D721Med (cell line): ENCODE results near the gene MED12L.

Experiments
- DNase-seq: peaks from one replicate; pipeline ENCODE4 v3.0.0; 2011; ENCODE audit warnings: low spot score; ENCODE audit not compliant: insufficient read length
- FAIRE-seq: peaks from 2 replicates; lab custom pipeline; 2011; peaks lifted over from hg19 to GRCh38; lab: Jason Lieb, UNC
- TF ChIP-seq, protein P1 (sequence below): IDR thresholded peaks from 2 replicates; pipeline ENCODE4 v1.5.1; 2012; ENCODE audit warnings: mild to moderate bottlenecking, control low read depth; ENCODE audit not compliant: insufficient read depth; ENCODE audit errors: missing control alignments

MED12L gene

DNA sequence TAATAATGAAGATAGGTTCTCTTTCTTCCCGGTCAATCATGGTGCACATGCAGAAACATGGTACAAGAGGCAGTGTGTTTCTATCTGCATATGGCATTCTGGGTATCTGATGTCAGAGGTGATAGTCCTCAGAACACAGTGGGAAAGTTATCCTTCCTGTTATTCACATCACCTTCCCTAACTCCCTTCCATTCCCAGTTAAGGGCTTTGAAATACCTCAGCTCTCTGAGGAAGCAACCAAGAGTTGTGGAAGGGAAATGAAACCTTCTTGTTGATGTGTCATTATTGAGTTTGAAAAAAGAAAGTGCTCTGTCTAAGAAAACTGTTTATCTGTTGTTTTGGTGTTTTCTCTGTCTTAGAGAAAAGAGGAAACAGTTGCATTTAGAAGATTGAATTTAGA lies 265.8 kb downstream of the MED12L start:
- TF ChIP-seq, protein P1, sequence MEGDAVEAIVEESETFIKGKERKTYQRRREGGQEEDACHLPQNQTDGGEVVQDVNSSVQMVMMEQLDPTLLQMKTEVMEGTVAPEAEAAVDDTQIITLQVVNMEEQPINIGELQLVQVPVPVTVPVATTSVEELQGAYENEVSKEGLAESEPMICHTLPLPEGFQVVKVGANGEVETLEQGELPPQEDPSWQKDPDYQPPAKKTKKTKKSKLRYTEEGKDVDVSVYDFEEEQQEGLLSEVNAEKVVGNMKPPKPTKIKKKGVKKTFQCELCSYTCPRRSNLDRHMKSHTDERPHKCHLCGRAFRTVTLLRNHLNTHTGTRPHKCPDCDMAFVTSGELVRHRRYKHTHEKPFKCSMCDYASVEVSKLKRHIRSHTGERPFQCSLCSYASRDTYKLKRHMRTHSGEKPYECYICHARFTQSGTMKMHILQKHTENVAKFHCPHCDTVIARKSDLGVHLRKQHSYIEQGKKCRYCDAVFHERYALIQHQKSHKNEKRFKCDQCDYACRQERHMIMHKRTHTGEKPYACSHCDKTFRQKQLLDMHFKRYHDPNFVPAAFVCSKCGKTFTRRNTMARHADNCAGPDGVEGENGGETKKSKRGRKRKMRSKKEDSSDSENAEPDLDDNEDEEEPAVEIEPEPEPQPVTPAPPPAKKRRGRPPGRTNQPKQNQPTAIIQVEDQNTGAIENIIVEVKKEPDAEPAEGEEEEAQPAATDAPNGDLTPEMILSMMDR, result no peak
- FAIRE-seq (no peak), DNase-seq (no peak)

DNA sequence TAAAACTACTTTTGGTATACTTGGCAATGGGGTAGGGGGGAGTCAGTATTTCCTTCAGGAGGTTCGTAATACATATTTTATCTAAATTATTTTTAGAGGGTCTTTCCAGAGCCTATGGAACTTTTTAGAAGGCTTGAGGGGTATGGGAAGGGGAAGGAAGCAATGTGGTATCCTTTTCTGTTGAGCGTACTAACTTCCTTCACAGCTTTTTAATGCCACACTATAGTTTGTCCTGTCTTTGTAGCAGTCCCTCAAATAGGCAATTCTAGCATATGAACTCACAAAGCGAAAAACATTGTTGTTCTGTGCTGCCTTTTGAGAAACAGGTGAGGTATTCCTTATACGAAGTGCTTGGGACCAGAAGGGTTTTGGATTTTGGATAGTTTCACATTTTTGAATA lies 266.2 kb downstream of the MED12L start:
- FAIRE-seq (no peak), DNase-seq (no peak)
- TF ChIP-seq, protein P1, result no peak

DNA sequence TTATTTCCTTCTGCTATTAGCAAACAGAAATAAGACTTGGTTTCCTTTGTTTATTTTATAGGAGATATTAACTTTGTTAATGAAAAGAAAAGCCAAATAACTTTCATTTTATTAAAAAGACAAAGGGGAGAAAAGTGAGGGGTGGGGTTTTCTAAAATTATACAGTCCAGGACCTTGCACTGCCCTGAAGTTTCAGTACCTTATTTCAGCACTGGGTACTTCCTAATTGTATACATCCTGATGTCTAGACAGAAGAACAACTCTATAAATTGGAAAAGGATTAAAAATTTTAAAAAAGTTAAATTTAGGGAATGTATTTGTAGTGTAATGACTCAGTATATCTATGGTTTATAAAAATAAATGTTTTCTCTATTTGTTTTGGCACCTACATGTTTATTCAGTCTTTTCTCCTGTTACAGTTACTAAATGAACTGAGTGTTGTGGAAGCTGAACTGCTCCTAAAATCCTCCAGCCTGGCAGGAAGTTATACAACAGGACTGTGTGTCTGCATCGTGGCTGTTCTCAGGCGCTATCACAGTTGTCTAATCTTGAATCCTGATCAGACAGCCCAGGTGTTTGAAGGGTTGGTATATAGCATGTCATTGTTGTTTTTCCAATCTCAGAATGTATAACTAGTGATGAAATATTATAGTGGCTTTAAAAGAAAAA lies 271.5 kb downstream of the MED12L start:
- no peak for FAIRE-seq
- TF ChIP-seq, protein P1, result no peak
- no peak for DNase-seq

DNA sequence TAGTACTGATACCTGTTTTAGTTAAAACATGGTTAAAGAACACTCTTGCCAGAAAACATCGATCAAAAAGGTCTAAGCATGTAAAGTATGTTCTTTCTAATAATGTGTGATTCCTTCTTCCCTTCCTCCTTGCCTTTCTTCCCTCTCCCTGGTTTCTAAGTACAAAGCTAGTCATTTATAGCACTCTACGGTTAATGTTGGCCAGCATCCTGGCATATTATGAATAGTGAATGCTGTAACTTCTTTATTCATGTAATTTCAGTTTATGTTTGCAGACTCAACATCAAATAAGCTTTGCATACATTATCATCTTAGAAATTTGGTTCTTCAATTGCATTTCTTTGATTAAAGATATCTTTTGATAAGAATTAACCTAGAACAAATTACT lies 272.0 kb downstream of the MED12L start:
- TF ChIP-seq, protein P1, result no peak
- DNase-seq (no peak), FAIRE-seq (no peak)

DNA sequence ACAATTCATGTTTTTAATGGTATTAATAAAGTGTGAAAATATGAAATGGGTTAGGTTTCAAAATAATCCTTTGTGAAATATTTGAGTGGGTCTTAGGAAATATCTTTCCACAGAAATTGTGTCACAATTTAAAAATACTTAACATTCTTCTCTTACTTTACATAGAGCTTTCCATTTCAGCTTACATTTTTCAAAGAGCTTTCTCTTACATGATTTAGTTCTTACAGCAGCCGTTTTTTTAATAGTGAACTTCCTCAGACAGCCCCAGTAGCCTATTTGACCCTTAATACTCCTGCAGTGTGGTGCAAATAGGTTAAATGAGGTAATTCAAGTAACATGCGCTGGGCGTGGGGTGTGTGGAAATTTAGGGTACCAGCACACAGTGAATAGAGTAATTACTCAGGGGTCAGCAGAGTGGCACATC lies 277.3 kb downstream of the MED12L start:
- TF ChIP-seq, protein P1, result no peak
- no peak for FAIRE-seq
- no peak for DNase-seq

DNA sequence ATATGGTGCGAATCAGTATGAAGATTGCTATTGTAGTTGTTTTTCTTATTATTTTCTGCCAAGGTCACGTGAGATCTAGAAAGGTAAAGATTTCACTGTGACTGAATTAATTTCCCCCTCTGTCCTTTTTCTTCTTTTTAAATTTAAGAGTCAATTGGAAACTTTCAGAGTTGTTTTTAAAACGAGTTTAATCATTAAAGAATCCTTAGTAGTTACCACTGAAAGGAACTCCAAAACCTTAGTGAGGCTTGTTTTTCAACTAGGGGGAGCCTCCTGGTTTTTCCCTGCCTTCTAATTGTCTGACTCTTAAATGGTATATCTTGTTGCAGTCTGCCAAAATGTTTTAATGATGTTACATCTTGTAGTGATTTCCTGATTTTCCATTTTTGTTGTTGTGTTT lies 281.5 kb downstream of the MED12L start:
- DNase-seq, result no peak
- no peak for FAIRE-seq
- TF ChIP-seq, protein P1, result no peak

DNA sequence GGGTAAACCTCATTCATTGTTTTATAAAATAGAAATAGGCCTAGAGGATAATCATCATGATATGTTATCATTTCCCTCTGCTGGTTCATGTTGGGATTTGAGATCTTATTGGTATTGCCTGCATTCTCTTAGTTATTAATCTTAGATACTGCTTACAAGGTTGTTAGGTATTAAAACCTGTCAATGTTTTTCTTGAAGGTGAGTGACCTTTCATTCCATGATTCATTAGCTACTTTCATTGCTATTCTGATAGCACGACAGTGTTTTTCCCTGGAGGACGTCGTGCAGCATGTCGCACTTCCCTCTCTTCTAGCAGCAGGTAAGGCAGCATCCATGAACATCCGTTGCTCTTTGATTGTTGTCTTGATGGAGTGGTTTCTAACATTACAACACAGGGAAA lies 282.0 kb downstream of the MED12L start:
- TF ChIP-seq, protein P1, result no peak
- DNase-seq (no peak), FAIRE-seq (no peak)
